ENCODE results near the gene PAOX.

GRCh38 chr10:133346413-133346812 lies 32.6 kb upstream of the PAOX start:
- TF ChIP-seq ATOH8 (CRISPR knock-in tag; IDR thresholded peaks at IDR 0.05; ENCODE audit: low read depth), result no peak
- no peak for TF ChIP-seq CTCF (IDR thresholded peaks at IDR 0.05)
- no peak for TF ChIP-seq ESRRA (IDR thresholded peaks at IDR 0.05; ENCODE audit: borderline replicate concordance, low read length)
- no peak for TF ChIP-seq SMC3 (IDR thresholded peaks at IDR 0.05)
- no peak for TF ChIP-seq POLR2A (IDR thresholded peaks at IDR 0.05; ENCODE audit: low read length)
- TF ChIP-seq PHF8 (IDR thresholded peaks at IDR 0.05; ENCODE audit: borderline replicate concordance, low read depth), result no peak
- no peak for TF ChIP-seq MAX (IDR thresholded peaks at IDR 0.05)
- TF ChIP-seq EP300 (IDR thresholded peaks at IDR 0.05), result no peak
- TF ChIP-seq RAD21 (conservative IDR thresholded peaks at IDR 0.05 in 1 of 2, IDR thresholded peaks at IDR 0.05 in 1 of 2), result no peak
- no peak for TF ChIP-seq NR3C1 (IDR thresholded peaks at IDR 0.05)
- TF ChIP-seq CHD2 (IDR thresholded peaks at IDR 0.05; ENCODE audit: low read length, partially characterized antibody), result no peak
- TF ChIP-seq REST (IDR thresholded peaks at IDR 0.05), result no peak

Data from A549 (cell line).